ENCODE measurements around the gene CKAP4.

CKAP4 gene

GRCh38 chr12:106280106-106280505, 32.3 kb upstream of the CKAP4 start:
- Histone ChIP-seq H3K9me3 (ENCODE audit: control insufficient read depth, insufficient read depth, low read length) (0 out of 2 replicates have a peak, but pooled peaks cover 3% of the 10 kb centered on the region), H3K27me3 (ENCODE audit: control insufficient read depth, low read length) (peaks cover 12% of the 10 kb centered on the region), H3K36me3 (ENCODE audit: control insufficient read depth, low read length) (no peaks in the 10 kb centered on the region), H3K9me2 (replicated peaks; ENCODE audit: control insufficient read depth, low read length) (no peaks in the 10 kb centered on the region), H3K4me3 (ENCODE audit: low read length) (no peak overlapping the region), H3K79me2 (ENCODE audit: control insufficient read depth, low read length) (no peaks in the 10 kb centered on the region), H3K4me1 (ENCODE audit: control insufficient read depth, low read length) (no peaks in the 10 kb centered on the region), H3K4me2 (ENCODE audit: low read length) (no peak overlapping the region), H3F3A (ENCODE audit: control insufficient read depth, insufficient read depth) (no peaks in the 10 kb centered on the region), H4K20me1 (ENCODE audit: control insufficient read depth, insufficient read depth, low read depth, low read length) (no peaks in the 10 kb centered on the region), H3K27ac (ENCODE audit: low read depth, low read length) (no peak overlapping the region)
- TF ChIP-seq EZH2phosphoT487 (IDR thresholded peaks at IDR 0.05; ENCODE audit: borderline replicate concordance, low read length) (no peak), CTCF (IDR thresholded peaks at IDR 0.05; ENCODE audit: low read depth, low read length, poor library complexity, severe bottlenecking) (no peak)

GRCh38 chr12:106276032-106276740, 28.4 kb upstream of the CKAP4 start:
- H3K4me3 ChIP-seq (ENCODE audit: low read length): no peak overlapping the region
- H3K4me2 ChIP-seq (ENCODE audit: low read length): no peak overlapping the region
- H4K20me1 ChIP-seq (ENCODE audit: control insufficient read depth, insufficient read depth, low read depth, low read length): no peaks in the 10 kb centered on the region
- no peaks in the 10 kb centered on the region for H3K27me3 ChIP-seq (ENCODE audit: control insufficient read depth, low read length)
- no peaks in the 10 kb centered on the region for H3K9me2 ChIP-seq (replicated peaks; ENCODE audit: control insufficient read depth, low read length)
- no peaks in the 10 kb centered on the region for H3F3A ChIP-seq (ENCODE audit: control insufficient read depth, insufficient read depth)
- no peaks in the 10 kb centered on the region for H3K36me3 ChIP-seq (ENCODE audit: control insufficient read depth, low read length)
- H3K9me3 ChIP-seq (ENCODE audit: control insufficient read depth, insufficient read depth, low read length): no peaks in the 10 kb centered on the region
- H3K79me2 ChIP-seq (ENCODE audit: control insufficient read depth, low read length): no peaks in the 10 kb centered on the region
- no peak for TF ChIP-seq CTCF (IDR thresholded peaks at IDR 0.05; ENCODE audit: low read depth, low read length, poor library complexity, severe bottlenecking)
- TF ChIP-seq EZH2phosphoT487 (IDR thresholded peaks at IDR 0.05; ENCODE audit: borderline replicate concordance, low read length): no peak
- no peaks in the 10 kb centered on the region for H3K4me1 ChIP-seq (ENCODE audit: control insufficient read depth, low read length)
- H3K27ac ChIP-seq (ENCODE audit: low read depth, low read length): no peak overlapping the region

GRCh38 chr12:106275458-106275857, 27.6 kb upstream of the CKAP4 start:
- no peak for TF ChIP-seq CTCF (IDR thresholded peaks at IDR 0.05; ENCODE audit: low read depth, low read length, poor library complexity, severe bottlenecking)
- TF ChIP-seq EZH2phosphoT487 (IDR thresholded peaks at IDR 0.05; ENCODE audit: borderline replicate concordance, low read length): no peak
- H3K27ac ChIP-seq (ENCODE audit: low read depth, low read length): no peak overlapping the region
- no peaks in the 10 kb centered on the region for H3K79me2 ChIP-seq (ENCODE audit: control insufficient read depth, low read length)
- H3F3A ChIP-seq (ENCODE audit: control insufficient read depth, insufficient read depth): no peaks in the 10 kb centered on the region
- no peaks in the 10 kb centered on the region for H3K36me3 ChIP-seq (ENCODE audit: control insufficient read depth, low read length)
- no peaks in the 10 kb centered on the region for H3K27me3 ChIP-seq (ENCODE audit: control insufficient read depth, low read length)
- no peaks in the 10 kb centered on the region for H4K20me1 ChIP-seq (ENCODE audit: control insufficient read depth, insufficient read depth, low read depth, low read length)
- no peaks in the 10 kb centered on the region for H3K9me2 ChIP-seq (replicated peaks; ENCODE audit: control insufficient read depth, low read length)
- no peaks in the 10 kb centered on the region for H3K4me1 ChIP-seq (ENCODE audit: control insufficient read depth, low read length)
- no peak overlapping the region for H3K4me3 ChIP-seq (ENCODE audit: low read length)
- no peak overlapping the region for H3K4me2 ChIP-seq (ENCODE audit: low read length)
- H3K9me3 ChIP-seq (ENCODE audit: control insufficient read depth, insufficient read depth, low read length): no peaks in the 10 kb centered on the region

Measured in DOHH2 (cell line).